ENCODE results near the gene PGC.

DNA sequence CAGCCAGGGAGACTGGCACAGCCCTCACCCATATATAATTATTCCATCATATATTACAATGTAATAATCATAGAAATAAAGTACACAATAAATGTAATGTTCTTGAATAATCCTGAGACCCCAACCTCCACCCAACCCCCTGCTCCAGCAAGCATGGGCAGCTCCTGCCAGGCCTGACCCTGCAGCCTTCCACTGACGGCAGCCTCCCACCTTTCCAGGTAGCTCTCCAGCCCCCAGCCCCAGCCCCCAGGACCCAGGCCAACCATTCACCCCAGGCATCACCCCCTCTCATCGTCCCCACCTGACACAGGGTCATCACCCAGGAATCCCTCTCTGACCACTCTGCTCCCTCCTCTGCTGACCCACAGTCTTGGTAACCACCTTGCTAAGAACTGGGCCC lies 26.4 kb downstream of the PGC start:
- TF ChIP-seq, protein P1, sequence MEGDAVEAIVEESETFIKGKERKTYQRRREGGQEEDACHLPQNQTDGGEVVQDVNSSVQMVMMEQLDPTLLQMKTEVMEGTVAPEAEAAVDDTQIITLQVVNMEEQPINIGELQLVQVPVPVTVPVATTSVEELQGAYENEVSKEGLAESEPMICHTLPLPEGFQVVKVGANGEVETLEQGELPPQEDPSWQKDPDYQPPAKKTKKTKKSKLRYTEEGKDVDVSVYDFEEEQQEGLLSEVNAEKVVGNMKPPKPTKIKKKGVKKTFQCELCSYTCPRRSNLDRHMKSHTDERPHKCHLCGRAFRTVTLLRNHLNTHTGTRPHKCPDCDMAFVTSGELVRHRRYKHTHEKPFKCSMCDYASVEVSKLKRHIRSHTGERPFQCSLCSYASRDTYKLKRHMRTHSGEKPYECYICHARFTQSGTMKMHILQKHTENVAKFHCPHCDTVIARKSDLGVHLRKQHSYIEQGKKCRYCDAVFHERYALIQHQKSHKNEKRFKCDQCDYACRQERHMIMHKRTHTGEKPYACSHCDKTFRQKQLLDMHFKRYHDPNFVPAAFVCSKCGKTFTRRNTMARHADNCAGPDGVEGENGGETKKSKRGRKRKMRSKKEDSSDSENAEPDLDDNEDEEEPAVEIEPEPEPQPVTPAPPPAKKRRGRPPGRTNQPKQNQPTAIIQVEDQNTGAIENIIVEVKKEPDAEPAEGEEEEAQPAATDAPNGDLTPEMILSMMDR (IDR thresholded peaks at IDR 0.05) = no peak
- no peak for TF ChIP-seq POLR2AphosphoS5 (IDR thresholded peaks at IDR 0.05)
- TF ChIP-seq POLR2A (IDR thresholded peaks at IDR 0.05) = no peak
